Panc1 (cell line): ENCODE measurements around the gene WIZ.

Experiments
- CTCF ChIP-seq: fragments of 450-650 bp; IDR thresholded peaks from 2 replicates; pipeline ENCODE4 v1.5.1; 2017; ENCODE audit warnings: mild to moderate bottlenecking
- POLR2AphosphoS5 ChIP-seq: IDR thresholded peaks from 2 replicates; pipeline ENCODE4 v1.6.1; 2012; ENCODE audit warnings: mild to moderate bottlenecking, low read depth, low read length, moderate library complexity
- SIN3A ChIP-seq: IDR thresholded peaks from 2 replicates; pipeline ENCODE4 v1.6.1; 2012; ENCODE audit warnings: low read depth, mild to moderate bottlenecking, low read length, moderate library complexity, borderline replicate concordance; ENCODE audit not compliant: insufficient read depth

GRCh38 chr19:15488489-15489226 lies 38.9 kb upstream of the WIZ start:
- TF ChIP-seq CTCF (no peak), POLR2AphosphoS5 (no peak), SIN3A (no peak)
